Transverse colon (tissue), 4 donors: ENCODE results near the gene ALPG. TPM values are rescaled to one million over a fixed set of nuclear protein-coding genes. Genes with fewer than 3 reads are reported as not detected.
"Not testable (repeated sequence)": the region's sequence is repeated elsewhere in the genome, so short reads cannot be mapped to it uniquely, and the experiment has no call there.

Source experiments
- DNase-seq: peaks from one replicate; pipeline ENCODE4 v3.0.0-alpha.2; 2019
- H3K27ac ChIP-seq, 4 donors: fragments of 200-600 bp; sonication (generic); 2 replicates each; pipeline ENCODE4 v1.5.1; 2016 to 2018; ENCODE audit warnings: inconsistent platforms in 4 of 4
- H3K27me3 ChIP-seq: fragments of 200-600 bp; sonication (generic); 2 replicates; pipeline ENCODE4 v1.5.1; 2017; ENCODE audit warnings: inconsistent platforms
- H3K36me3 ChIP-seq, 4 donors: fragments of 200-600 bp; sonication (generic); 2 replicates each; pipeline ENCODE4 v1.5.1; 2017 to 2019; ENCODE audit warnings: inconsistent platforms in 4 of 4
- H3K4me1 ChIP-seq, 4 donors: fragments of 200-600 bp; sonication (generic); 2 replicates each; pipeline ENCODE4 v1.5.1; 2017 to 2020; ENCODE audit warnings: inconsistent platforms in 4 of 4
- H3K4me3 ChIP-seq, 4 donors: fragments of 200-600 bp; sonication (generic); 1 replicate in 1 of 4; 2 replicates in 3 of 4; pipeline versions ENCODE4 v1.5.1 to v1.6.1; 2017 to 2019; ENCODE audit warnings: inconsistent platforms in 4 of 4
- H3K9me3 ChIP-seq, 2 donors: fragments of 200-600 bp; sonication (generic); 2 replicates each; pipeline ENCODE4 v1.5.1; 2017 to 2019; ENCODE audit warnings: inconsistent platforms in 2 of 2
- CTCF ChIP-seq, 5 experiments: fragments of 200-600 bp in 3 of 5; fragments of 450-650 bp in 2 of 5; sonication (generic) in 3 of 5; IDR thresholded peaks; 1 replicate in 2 of 5; 2 replicates in 3 of 5; pipeline ENCODE4 v1.5.1; 2016 to 2017; ENCODE audit warnings: antibody characterized with exemption in 5 of 5, inconsistent platforms in 3 of 5, mild to moderate bottlenecking in 2 of 5, moderate library complexity in 1 of 5
- EP300 ChIP-seq: sonication (generic); formaldehyde crosslinking; IDR thresholded peaks from one replicate; pipeline ENCODE4 v1.6.1; 2017; ENCODE audit warnings: antibody characterized with exemption, low read depth
- POLR2A ChIP-seq: fragments of 450-650 bp; IDR thresholded peaks from one replicate; pipeline ENCODE4 v1.6.1; 2016; ENCODE audit warnings: antibody characterized with exemption, mild to moderate bottlenecking, moderate library complexity
- POLR2AphosphoS5 ChIP-seq, 3 donors: sonication (generic); formaldehyde crosslinking; IDR thresholded peaks; one replicate each; pipeline ENCODE4 v1.6.1; 2016; ENCODE audit warnings: antibody characterized with exemption in 3 of 3
- WGBS, 2 donors: methylation state at CpG; one replicate each; pipeline ENCODE4 v1.1.5; 2018; ENCODE audit warnings: low coverage in 1 of 2; 5-methylcytosine and 5-hydroxymethylcytosine counted together
- in situ Hi-C, 4 donors: fragments of 200-750 bp; cut with MboI; loops; one replicate each; pipeline versions ENCODE4 v1.15.0 to v1.15.1; 2017; ENCODE audit warnings: low sequenced_read_pairs in 3 of 4, low pct_ligation_motif_present in 1 of 4, low pct_unique_long_range_greater_than_20kb in 1 of 4
- intact Hi-C: fragments of 100-400 bp; cut with DNase I; formaldehyde crosslinking; loops from one replicate; pipeline ENCODE4 v1.15.1; 2023; ENCODE audit warnings: low total_unique reads
- total RNA-seq, 4 donors: library from RNA; depleted of rRNA; stranded (reverse); fragments of >200 nt; gene quantifications; one replicate each; pipeline ENCODE4 v1.1.0, GENCODE V29; 2016

ALPG gene
- total RNA-seq, 4 donors from 2014 or later, result not detected

- no peak for DNase-seq
- 87% methylated on average over 13 of the region's 13 CpGs; no CpG with 5 or more reads in 1 of the 2 donors for WGBS, 2 donors
- no peaks in the 10 kb centered on the region for H3K36me3 ChIP-seq
- TF ChIP-seq CTCF (IDR thresholded peaks at IDR 0.05) (peak in 2 of 5 experiments; percentile 11 to 23), POLR2AphosphoS5 (IDR thresholded peaks at IDR 0.05) (no peak), EP300 (no peak), POLR2A (no peak)
- no peak overlapping the region for H3K27ac ChIP-seq
- no peaks in the 10 kb centered on the region for H3K27me3 ChIP-seq
- H3K9me3 ChIP-seq, result no peaks in the 10 kb centered on the region
- intact Hi-C loops (no loop called here), in situ Hi-C loops (no loop called here)
- H3K4me1 ChIP-seq, result peaks cover 0 to 4% (median 0%) of the 10 kb centered on the region in 4 donors
- H3K4me3 ChIP-seq, result no peak overlapping the region
These were observed 38.9 kb upstream of the ALPG start for GRCh38 chr2:232367591-232368233.

GRCh38 chr2:232368311-232368731 is 38.3 kb upstream of the ALPG start:
- H3K4me3 ChIP-seq, result no peak overlapping the region
- WGBS, 2 donors, result 90 to 100% methylated on average over 2 to 14 of the region's 15 CpGs
- no peak for TF ChIP-seq POLR2AphosphoS5 (IDR thresholded peaks at IDR 0.05)
- TF ChIP-seq POLR2A, result no peak
- TF ChIP-seq EP300, result no peak
- TF ChIP-seq CTCF (IDR thresholded peaks at IDR 0.05), result no peak
- no peaks in the 10 kb centered on the region for H3K36me3 ChIP-seq
- no peak for DNase-seq
- no peak overlapping the region for H3K27ac ChIP-seq
- peaks cover 0 to 4% (median 0%) of the 10 kb centered on the region in 4 donors for H3K4me1 ChIP-seq
- H3K27me3 ChIP-seq, result no peaks in the 10 kb centered on the region
- intact Hi-C loops (no loop called here), in situ Hi-C loops (no loop called here)
- H3K9me3 ChIP-seq, result no peaks in the 10 kb centered on the region

- H3K4me3 ChIP-seq, result no peak overlapping the region
- no peaks in the 10 kb centered on the region for H3K27me3 ChIP-seq
- TF ChIP-seq POLR2A (no peak), EP300 (no peak), POLR2AphosphoS5 (IDR thresholded peaks at IDR 0.05) (no peak), CTCF (IDR thresholded peaks at IDR 0.05) (no peak)
- intact Hi-C loops, result no loop called here
- 84% methylated on average over 15 of the region's 15 CpGs; no CpG with 5 or more reads in 1 of the 2 donors for WGBS, 2 donors
- H3K36me3 ChIP-seq, result no peaks in the 10 kb centered on the region
- in situ Hi-C loops, result no loop called here
- no peaks in the 10 kb centered on the region for H3K4me1 ChIP-seq
- H3K9me3 ChIP-seq, result no peaks in the 10 kb centered on the region
- no peak for DNase-seq
- no peak overlapping the region for H3K27ac ChIP-seq
These were observed 37.3 kb upstream of the ALPG start for GRCh38 chr2:232369126-232369951.

GRCh38 chr2:232370007-232370406 is 36.6 kb upstream of the ALPG start:
- H3K4me1 ChIP-seq, DNase-seq, H3K9me3 ChIP-seq, H3K27me3 ChIP-seq, H3K27ac ChIP-seq, in situ Hi-C loops, intact Hi-C loops, H3K36me3 ChIP-seq, H3K4me3 ChIP-seq: not testable (repeated sequence)
- 32% methylated on average over 8 of the region's 12 CpGs; no CpG with 5 or more reads in 1 of the 2 donors for WGBS, 2 donors
